Liver (tissue), 9 donors: Measurements from ENCODE around the gene SBF2. TPM values are rescaled to one million over a fixed set of nuclear protein-coding genes. Genes with fewer than 3 reads are reported as not detected.
A peak's percentile ranks its signal among the peaks of the same experiment; 100 is the strongest.

Experiments used
- DNase-seq: peaks from one replicate; pipeline ENCODE4 v3.0.0-alpha.2; 2017; ENCODE audit warnings: low spot score
- H3K27ac ChIP-seq, 2 donors: one replicate each; pipeline ENCODE4 v1.7.0; 2013; ENCODE audit warnings: inconsistent platforms in 2 of 2, low read length in 2 of 2, control low read depth in 1 of 2, low read depth in 1 of 2, mild to moderate bottlenecking in 1 of 2
- H3K27me3 ChIP-seq, 4 donors: one replicate each; pipeline versions ENCODE4 v1.6.1 to v1.7.0; 2013; ENCODE audit warnings: low read length in 3 of 4, inconsistent platforms in 1 of 4, mild to moderate bottlenecking in 1 of 4, moderate library complexity in 1 of 4; ENCODE audit not compliant: control insufficient read depth in 4 of 4, insufficient read depth in 4 of 4
- H3K36me3 ChIP-seq, 4 donors: one replicate each; pipeline versions ENCODE4 v1.6.1 to v1.7.0; 2013; ENCODE audit warnings: low read length in 3 of 4, mild to moderate bottlenecking in 3 of 4, low read depth in 1 of 4, moderate library complexity in 1 of 4; ENCODE audit not compliant: control insufficient read depth in 4 of 4, insufficient read depth in 3 of 4
- H3K4me1 ChIP-seq, 4 donors: one replicate each; pipeline versions ENCODE4 v1.6.1 to v1.7.0; 2013; ENCODE audit warnings: low read length in 3 of 4, mild to moderate bottlenecking in 3 of 4, moderate library complexity in 1 of 4; ENCODE audit not compliant: control insufficient read depth in 4 of 4, insufficient read depth in 4 of 4
- H3K4me3 ChIP-seq, 3 donors: one replicate each; pipeline versions ENCODE4 v1.6.1 to v1.7.0; 2013; ENCODE audit warnings: low read length in 3 of 3, control low read depth in 1 of 3, low read depth in 1 of 3, mild to moderate bottlenecking in 1 of 3
- H3K9ac ChIP-seq, 2 donors: one replicate each; pipeline ENCODE4 v1.7.0; 2013; ENCODE audit warnings: low read length in 2 of 2, mild to moderate bottlenecking in 2 of 2, moderate library complexity in 2 of 2, control low read depth in 1 of 2, low read depth in 1 of 2
- H3K9me3 ChIP-seq, 4 donors: one replicate each; pipeline versions ENCODE4 v1.6.1 to v1.7.0; 2013; ENCODE audit warnings: low read length in 3 of 4; ENCODE audit not compliant: control insufficient read depth in 4 of 4
- CTCF ChIP-seq: fragments of 150-350 bp; IDR thresholded peaks from 2 replicates; pipeline ENCODE4 v1.5.1; 2017; ENCODE audit warnings: improper control_type of control experiment, low read depth, low read length; ENCODE audit not compliant: missing input control
- FOXA1 ChIP-seq: IDR thresholded peaks from 2 replicates; pipeline ENCODE4 v1.6.1; 2016; ENCODE audit warnings: antibody characterized with exemption
- FOXA2 ChIP-seq: IDR thresholded peaks from 2 replicates; pipeline ENCODE4 v1.6.1; 2016; ENCODE audit warnings: antibody characterized with exemption
- GABPA ChIP-seq, 2 donors: IDR thresholded peaks in 1 of 2; conservative IDR thresholded peaks in 1 of 2; 2 replicates each; pipeline ENCODE4 v1.6.1; 2016; ENCODE audit warnings: antibody characterized with exemption in 2 of 2, mild to moderate bottlenecking in 1 of 2, moderate library complexity in 1 of 2
- HNF4A ChIP-seq, 2 donors: conservative IDR thresholded peaks; 2 replicates each; pipeline ENCODE4 v1.6.1; 2016; ENCODE audit warnings: antibody characterized with exemption in 2 of 2, mild to moderate bottlenecking in 2 of 2
- JUND ChIP-seq, 2 donors: IDR thresholded peaks; 2 replicates each; pipeline ENCODE4 v1.6.1; 2016; ENCODE audit warnings: antibody characterized with exemption in 2 of 2
- MAX ChIP-seq: IDR thresholded peaks from 2 replicates; pipeline ENCODE4 v1.6.1; 2016; ENCODE audit warnings: antibody characterized with exemption
- NR2F2 ChIP-seq: IDR thresholded peaks from 2 replicates; pipeline ENCODE4 v1.6.1; 2016; ENCODE audit warnings: antibody characterized with exemption
- RAD21 ChIP-seq, 2 donors: IDR thresholded peaks; 2 replicates each; pipeline ENCODE4 v1.6.1; 2016; ENCODE audit warnings: antibody characterized with exemption in 2 of 2, mild to moderate bottlenecking in 2 of 2
- REST ChIP-seq: IDR thresholded peaks from 2 replicates; pipeline ENCODE4 v1.6.1; 2016; ENCODE audit warnings: antibody characterized with exemption, mild to moderate bottlenecking
- RXRA ChIP-seq, 2 donors: IDR thresholded peaks; 2 replicates each; pipeline ENCODE4 v1.6.1; 2017 to 2018; ENCODE audit warnings: antibody characterized with exemption in 2 of 2, mild to moderate bottlenecking in 1 of 2
- SP1 ChIP-seq: IDR thresholded peaks from 2 replicates; pipeline ENCODE4 v1.6.1; 2018; ENCODE audit warnings: antibody characterized with exemption, mild to moderate bottlenecking
- YY1 ChIP-seq: IDR thresholded peaks from 2 replicates; pipeline ENCODE4 v1.6.1; 2016; ENCODE audit warnings: antibody characterized with exemption, mild to moderate bottlenecking
- ZBTB33 ChIP-seq: IDR thresholded peaks from 2 replicates; pipeline ENCODE4 v1.6.1; 2016; ENCODE audit warnings: antibody characterized with exemption
- WGBS: extraction: QIAGEN DNeasy Blood & Tissue Kit; methylation state at CpG from one replicate; pipeline ENCODE4 v1.1.7; 2013; 5-methylcytosine and 5-hydroxymethylcytosine counted together
- polyA plus RNA-seq, 2 donors: library from polyadenylated mRNA; stranded (reverse) in 1 of 2; unstranded in 1 of 2; fragments of 200-250 nt in 1 of 2; fragments of >200 nt in 1 of 2; fragmentation: Nextera tagmentation in 1 of 2; extraction: Ambion mirVana in 1 of 2; gene quantifications; one replicate each; pipeline versions ENCODE4 v1.2.1 to v1.2.3, GENCODE V29; 2013 to 2015
- total RNA-seq, 2 donors: library from RNA; depleted of rRNA; stranded (reverse); fragments of >200 nt; gene quantifications; one replicate each; pipeline ENCODE4 v1.2.3, GENCODE V29; 2014
- donor health status: healthy.
- donor health status: healthy.
- donor health status: healthy.
- donor health status: healthy.
- donor health status: healthy.

The SBF2 gene
- total and polyA plus RNA-seq, 4 donors: 7.5 to 31.3 (median 14.7) TPM

- WGBS: 67% methylated on average over 6 of the region's 6 CpGs
- peak overlapping the region in 1 of 2 donors; percentile 18 for H3K9ac ChIP-seq
- TF ChIP-seq GABPA (IDR thresholded peaks at IDR 0.05 in 1 of 2, conservative IDR thresholded peaks at IDR 0.05 in 1 of 2) (no peak), CTCF (no peak), FOXA1 (no peak), RXRA (IDR thresholded peaks at IDR 0.05) (no peak), NR2F2 (no peak), MAX (no peak), FOXA2 (no peak), ZBTB33 (no peak), RAD21 (IDR thresholded peaks at IDR 0.05) (no peak), JUND (IDR thresholded peaks at IDR 0.05) (no peak)
- DNase-seq: no peak
- H3K4me1 ChIP-seq: peaks cover 19 to 53% (median 41%) of the 10 kb centered on the region in 4 donors
- no peaks in the 10 kb centered on the region for H3K36me3 ChIP-seq
- H3K27me3 ChIP-seq: no peaks in the 10 kb centered on the region
- H3K27ac ChIP-seq: peak overlapping the region; percentile 84
- no peak overlapping the region for H3K4me3 ChIP-seq
- no peaks in the 10 kb centered on the region for H3K9me3 ChIP-seq
Observed at GRCh38 chr11:10325277-10326011, 31.4 kb upstream of the SBF2 start.

GRCh38 chr11:10324474-10324873 is 30.5 kb upstream of the SBF2 start:
- WGBS: 66% methylated on average over 3 of the region's 3 CpGs
- Histone ChIP-seq H3K9ac (no peak overlapping the region), H3K27me3 (no peaks in the 10 kb centered on the region), H3K27ac (no peak overlapping the region), H3K36me3 (no peaks in the 10 kb centered on the region), H3K9me3 (no peaks in the 10 kb centered on the region), H3K4me1 (peaks cover 19 to 53% (median 41%) of the 10 kb centered on the region in 4 donors), H3K4me3 (no peak overlapping the region)
- DNase-seq: no peak
- TF ChIP-seq RXRA (IDR thresholded peaks at IDR 0.05): no peak
- TF ChIP-seq CTCF: no peak

- Histone ChIP-seq H3K9ac (no peak overlapping the region), H3K9me3 (no peaks in the 10 kb centered on the region), H3K27me3 (no peaks in the 10 kb centered on the region), H3K4me3 (no peak overlapping the region), H3K4me1 (peaks cover 19 to 53% (median 41%) of the 10 kb centered on the region in 4 donors), H3K27ac (peak overlapping the region; percentile 32 to 48), H3K36me3 (no peaks in the 10 kb centered on the region)
- 68% methylated on average over 1 of the region's 1 CpG for WGBS
- no peak for DNase-seq
- no peak for TF ChIP-seq GABPA (IDR thresholded peaks at IDR 0.05 in 1 of 2, conservative IDR thresholded peaks at IDR 0.05 in 1 of 2)
- no peak for TF ChIP-seq HNF4A (conservative IDR thresholded peaks at IDR 0.05)
- no peak for TF ChIP-seq SP1
- TF ChIP-seq REST: no peak
- no peak for TF ChIP-seq ZBTB33
- no peak for TF ChIP-seq YY1
- TF ChIP-seq NR2F2: no peak
Observed at GRCh38 chr11:10323793-10324170, 29.8 kb upstream of the SBF2 start.
